ENCODE results near the gene LCE3D.

GRCh38 chr1:152577168-152577567, 3.1 kb downstream of the LCE3D start:
- TF ChIP-seq POLR2A (IDR thresholded peaks at IDR 0.05; ENCODE audit: low read depth) (no peak), CTCF (IDR thresholded peaks at IDR 0.05) (no peak), POLR2AphosphoS5 (IDR thresholded peaks at IDR 0.05) (no peak)
